Measurements from ENCODE around the gene DUT. TPM values are rescaled to one million over a fixed set of nuclear protein-coding genes. Genes with fewer than 3 reads are reported as not detected.

Gene DUT
- total and polyA plus RNA-seq, 2 experiments from 2014 or later, result 82.5 to 420 TPM

- Mint-ChIP-seq H3K4me3 (no peak overlapping the region), H3K36me3 (ENCODE audit: low read depth) (peaks cover 3% of the 10 kb centered on the region; the same call in 2 of the 3 replicates), H3K9me3 (peaks cover 25% of the 10 kb centered on the region), H3K27me3 (ENCODE audit: insufficient read depth, low read depth, poor library complexity) (no peaks in the 10 kb centered on the region), H3K27ac (no peak overlapping the region), H3K4me1 (no peaks in the 10 kb centered on the region)
- Histone ChIP-seq H2AFZ (no peak overlapping the region), H3K79me2 (replicated peaks; ENCODE audit: insufficient read depth) (no peaks in the 10 kb centered on the region), H3K4me1 (ENCODE audit: insufficient read depth) (no peaks in the 10 kb centered on the region), H4K20me1 (replicated peaks; ENCODE audit: insufficient read depth) (no peaks in the 10 kb centered on the region), H3K4me3 (no peak overlapping the region), H3K27me3 (ENCODE audit: insufficient read depth) (no peaks in the 10 kb centered on the region), H3K9me2 (ENCODE audit: insufficient read depth) (peaks cover 23% of the 10 kb centered on the region; the same call in 1 of the 2 replicates), H3F3A (replicated peaks; ENCODE audit: low read depth) (no peaks in the 10 kb centered on the region), H3K36me3 (ENCODE audit: insufficient read depth) (no peaks in the 10 kb centered on the region), H3K27ac (ENCODE audit: low read depth) (no peak overlapping the region), H3K4me2 (no peak overlapping the region)
- DNase-seq (ENCODE audit: low spot score) (no peak), ATAC-seq (no peak)
- TF ChIP-seq ZNF114 (CRISPR knock-in tag; IDR thresholded peaks at IDR 0.05) (no peak), ETS1 (IDR thresholded peaks at IDR 0.05) (no peak), JUNB (IDR thresholded peaks at IDR 0.05; ENCODE audit: unreplicated experiment) (no peak), STAT1 (IDR thresholded peaks at IDR 0.05; ENCODE audit: unreplicated experiment) (no peak), CREB1 (CRISPR knock-in tag; IDR thresholded peaks at IDR 0.05; ENCODE audit: low read depth) (no peak), REST (IDR thresholded peaks at IDR 0.05; ENCODE audit: unreplicated experiment) (no peak), POLR2AphosphoS5 (IDR thresholded peaks at IDR 0.05; ENCODE audit: low read depth) (no peak), EZH2 (IDR thresholded peaks at IDR 0.05; ENCODE audit: low read depth, unreplicated experiment) (no peak), EZH2phosphoT487 (IDR thresholded peaks at IDR 0.05; ENCODE audit: unreplicated experiment) (no peak), NANOG (IDR thresholded peaks at IDR 0.05; ENCODE audit: borderline replicate concordance) (no peak), ZNF331 (CRISPR knock-in tag; IDR thresholded peaks at IDR 0.05; ENCODE audit: low read depth) (no peak)
- TF ChIP-seq, protein P1, sequence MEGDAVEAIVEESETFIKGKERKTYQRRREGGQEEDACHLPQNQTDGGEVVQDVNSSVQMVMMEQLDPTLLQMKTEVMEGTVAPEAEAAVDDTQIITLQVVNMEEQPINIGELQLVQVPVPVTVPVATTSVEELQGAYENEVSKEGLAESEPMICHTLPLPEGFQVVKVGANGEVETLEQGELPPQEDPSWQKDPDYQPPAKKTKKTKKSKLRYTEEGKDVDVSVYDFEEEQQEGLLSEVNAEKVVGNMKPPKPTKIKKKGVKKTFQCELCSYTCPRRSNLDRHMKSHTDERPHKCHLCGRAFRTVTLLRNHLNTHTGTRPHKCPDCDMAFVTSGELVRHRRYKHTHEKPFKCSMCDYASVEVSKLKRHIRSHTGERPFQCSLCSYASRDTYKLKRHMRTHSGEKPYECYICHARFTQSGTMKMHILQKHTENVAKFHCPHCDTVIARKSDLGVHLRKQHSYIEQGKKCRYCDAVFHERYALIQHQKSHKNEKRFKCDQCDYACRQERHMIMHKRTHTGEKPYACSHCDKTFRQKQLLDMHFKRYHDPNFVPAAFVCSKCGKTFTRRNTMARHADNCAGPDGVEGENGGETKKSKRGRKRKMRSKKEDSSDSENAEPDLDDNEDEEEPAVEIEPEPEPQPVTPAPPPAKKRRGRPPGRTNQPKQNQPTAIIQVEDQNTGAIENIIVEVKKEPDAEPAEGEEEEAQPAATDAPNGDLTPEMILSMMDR (conservative IDR thresholded peaks at IDR 0.05; ENCODE audit: low read depth in 2 of 2), result no peak
- TF ChIP-seq, protein P2, sequence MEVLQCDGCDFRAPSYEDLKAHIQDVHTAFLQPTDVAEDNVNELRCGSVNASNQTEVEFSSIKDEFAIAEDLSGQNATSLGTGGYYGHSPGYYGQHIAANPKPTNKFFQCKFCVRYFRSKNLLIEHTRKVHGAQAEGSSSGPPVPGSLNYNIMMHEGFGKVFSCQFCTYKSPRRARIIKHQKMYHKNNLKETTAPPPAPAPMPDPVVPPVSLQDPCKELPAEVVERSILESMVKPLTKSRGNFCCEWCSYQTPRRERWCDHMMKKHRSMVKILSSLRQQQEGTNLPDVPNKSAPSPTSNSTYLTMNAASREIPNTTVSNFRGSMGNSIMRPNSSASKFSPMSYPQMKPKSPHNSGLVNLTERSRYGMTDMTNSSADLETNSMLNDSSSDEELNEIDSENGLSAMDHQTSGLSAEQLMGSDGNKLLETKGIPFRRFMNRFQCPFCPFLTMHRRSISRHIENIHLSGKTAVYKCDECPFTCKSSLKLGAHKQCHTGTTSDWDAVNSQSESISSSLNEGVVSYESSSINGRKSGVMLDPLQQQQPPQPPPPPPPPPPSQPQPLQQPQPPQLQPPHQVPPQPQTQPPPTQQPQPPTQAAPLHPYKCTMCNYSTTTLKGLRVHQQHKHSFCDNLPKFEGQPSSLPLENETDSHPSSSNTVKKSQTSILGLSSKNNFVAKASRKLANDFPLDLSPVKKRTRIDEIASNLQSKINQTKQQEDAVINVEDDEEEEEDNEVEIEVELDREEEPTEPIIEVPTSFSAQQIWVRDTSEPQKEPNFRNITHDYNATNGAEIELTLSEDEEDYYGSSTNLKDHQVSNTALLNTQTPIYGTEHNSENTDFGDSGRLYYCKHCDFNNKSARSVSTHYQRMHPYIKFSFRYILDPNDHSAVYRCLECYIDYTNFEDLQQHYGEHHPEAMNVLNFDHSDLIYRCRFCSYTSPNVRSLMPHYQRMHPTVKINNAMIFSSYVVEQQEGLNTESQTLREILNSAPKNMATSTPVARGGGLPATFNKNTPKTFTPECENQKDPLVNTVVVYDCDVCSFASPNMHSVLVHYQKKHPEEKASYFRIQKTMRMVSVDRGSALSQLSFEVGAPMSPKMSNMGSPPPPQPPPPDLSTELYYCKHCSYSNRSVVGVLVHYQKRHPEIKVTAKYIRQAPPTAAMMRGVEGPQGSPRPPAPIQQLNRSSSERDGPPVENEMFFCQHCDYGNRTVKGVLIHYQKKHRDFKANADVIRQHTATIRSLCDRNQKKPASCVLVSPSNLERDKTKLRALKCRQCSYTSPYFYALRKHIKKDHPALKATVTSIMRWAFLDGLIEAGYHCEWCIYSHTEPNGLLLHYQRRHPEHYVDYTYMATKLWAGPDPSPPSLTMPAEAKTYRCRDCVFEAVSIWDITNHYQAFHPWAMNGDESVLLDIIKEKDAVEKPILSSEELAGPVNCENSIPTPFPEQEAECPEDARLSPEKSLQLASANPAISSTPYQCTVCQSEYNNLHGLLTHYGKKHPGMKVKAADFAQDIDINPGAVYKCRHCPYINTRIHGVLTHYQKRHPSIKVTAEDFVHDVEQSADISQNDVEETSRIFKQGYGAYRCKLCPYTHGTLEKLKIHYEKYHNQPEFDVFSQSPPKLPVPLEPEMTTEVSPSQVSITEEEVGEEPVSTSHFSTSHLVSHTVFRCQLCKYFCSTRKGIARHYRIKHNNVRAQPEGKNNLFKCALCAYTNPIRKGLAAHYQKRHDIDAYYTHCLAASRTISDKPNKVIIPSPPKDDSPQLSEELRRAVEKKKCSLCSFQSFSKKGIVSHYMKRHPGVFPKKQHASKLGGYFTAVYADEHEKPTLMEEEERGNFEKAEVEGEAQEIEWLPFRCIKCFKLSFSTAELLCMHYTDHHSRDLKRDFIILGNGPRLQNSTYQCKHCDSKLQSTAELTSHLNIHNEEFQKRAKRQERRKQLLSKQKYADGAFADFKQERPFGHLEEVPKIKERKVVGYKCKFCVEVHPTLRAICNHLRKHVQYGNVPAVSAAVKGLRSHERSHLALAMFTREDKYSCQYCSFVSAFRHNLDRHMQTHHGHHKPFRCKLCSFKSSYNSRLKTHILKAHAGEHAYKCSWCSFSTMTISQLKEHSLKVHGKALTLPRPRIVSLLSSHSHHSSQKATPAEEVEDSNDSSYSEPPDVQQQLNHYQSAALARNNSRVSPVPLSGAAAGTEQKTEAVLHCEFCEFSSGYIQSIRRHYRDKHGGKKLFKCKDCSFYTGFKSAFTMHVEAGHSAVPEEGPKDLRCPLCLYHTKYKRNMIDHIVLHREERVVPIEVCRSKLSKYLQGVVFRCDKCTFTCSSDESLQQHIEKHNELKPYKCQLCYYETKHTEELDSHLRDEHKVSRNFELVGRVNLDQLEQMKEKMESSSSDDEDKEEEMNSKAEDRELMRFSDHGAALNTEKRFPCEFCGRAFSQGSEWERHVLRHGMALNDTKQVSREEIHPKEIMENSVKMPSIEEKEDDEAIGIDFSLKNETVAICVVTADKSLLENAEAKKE (CRISPR knock-in tag; IDR thresholded peaks at IDR 0.05), result no peak
These were observed 49.0 kb downstream of the DUT start for GRCh38 chr15:48380198-48380597.
